GM21786 (cell line): ENCODE measurements around the gene HTR1B.

Source experiments
- ATAC-seq: cut with Tn5 transposase; IDR thresholded peaks from one replicate; pipeline ENCODE4 v1.9.1; 2021; ENCODE audit not compliant: unreplicated experiment

The HTR1B gene

DNA sequence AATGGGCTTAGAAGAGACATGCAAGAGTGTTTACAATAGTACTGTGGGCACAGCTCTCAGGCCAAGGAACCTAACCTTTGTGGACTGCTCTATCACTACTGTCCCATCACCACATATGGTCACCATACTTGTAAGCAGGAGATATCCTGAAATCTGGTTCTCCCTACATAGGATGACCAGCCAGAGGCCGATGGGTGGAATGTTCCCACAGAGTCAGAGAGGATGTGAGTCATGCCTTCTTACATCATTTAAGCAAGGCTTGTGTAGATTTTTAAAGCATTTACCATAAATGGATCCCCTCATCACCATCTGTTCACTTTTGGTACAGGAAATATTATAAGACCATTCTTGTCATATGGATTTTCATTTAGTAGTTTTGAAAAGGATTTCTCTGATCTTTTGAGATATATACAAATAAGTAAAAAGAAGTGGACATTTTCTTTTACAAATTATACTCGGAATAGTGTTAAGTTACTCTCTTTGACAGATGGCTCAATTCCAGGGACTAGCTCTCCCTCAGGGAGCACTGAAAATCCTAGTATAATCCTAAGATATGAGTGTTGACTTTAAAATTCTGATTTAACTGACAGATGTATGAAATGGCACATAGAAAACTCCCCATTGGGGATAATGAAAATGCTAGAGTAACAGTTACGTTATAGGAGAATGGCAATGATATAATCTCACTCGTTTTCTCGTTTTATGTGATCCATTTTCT lies 6.6 kb downstream of the HTR1B start:
- no peak for ATAC-seq

DNA sequence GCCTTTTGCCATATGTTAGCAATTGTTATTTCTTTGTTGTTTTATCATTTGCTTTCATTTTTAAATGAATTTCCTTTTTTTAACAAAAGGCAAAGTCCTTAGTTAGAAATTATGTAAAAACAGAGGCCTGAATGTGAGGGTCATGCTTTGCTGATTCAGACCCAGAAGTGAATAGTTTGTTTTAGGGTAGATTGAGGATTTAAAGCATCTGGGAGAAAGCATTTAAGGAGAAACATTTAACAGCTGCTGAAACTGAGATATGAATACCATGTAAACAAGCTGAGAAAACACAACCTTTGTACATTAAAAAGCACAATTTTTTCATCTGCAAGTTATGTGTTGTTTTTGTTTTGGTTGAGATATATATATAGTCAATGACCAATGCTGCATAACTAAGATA lies 8.0 kb downstream of the HTR1B start:
- no peak for ATAC-seq

DNA sequence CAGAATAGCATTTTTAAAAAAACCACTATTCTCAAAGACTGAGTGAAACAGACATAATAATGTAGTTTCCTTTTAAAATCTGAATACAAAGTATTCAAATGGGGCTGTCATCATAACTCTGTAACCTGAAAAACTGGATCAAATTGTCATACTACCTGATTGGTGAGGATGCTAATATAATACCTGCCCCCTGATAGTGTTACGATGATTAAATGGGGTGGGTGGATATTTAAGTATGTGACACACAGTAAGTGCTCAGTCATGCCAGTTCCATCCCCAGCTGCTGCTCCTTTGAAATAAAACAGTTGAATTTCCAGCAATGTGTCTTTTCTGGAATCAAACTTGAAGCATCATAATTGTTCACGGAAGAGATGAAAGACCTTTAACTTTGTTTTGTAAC lies 8.9 kb downstream of the HTR1B start:
- ATAC-seq = no peak

DNA sequence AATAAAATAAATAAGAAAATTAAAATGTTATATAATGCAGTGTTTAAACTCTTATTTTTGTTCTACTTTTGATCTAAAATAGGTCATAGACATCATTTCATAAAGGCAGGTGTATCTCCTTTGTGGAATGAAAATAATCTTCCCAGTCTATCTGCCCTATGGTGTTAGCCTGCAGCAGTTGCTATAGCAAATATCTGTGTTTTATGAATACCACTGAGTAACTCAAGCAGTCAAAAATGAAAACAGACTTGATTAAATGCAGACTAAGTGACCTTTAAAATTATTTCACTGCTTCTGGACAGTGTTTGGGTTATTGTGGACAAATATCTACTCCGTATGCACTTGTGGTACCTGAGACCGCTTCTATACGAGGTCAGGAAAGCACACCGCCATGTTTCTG lies 11.8 kb downstream of the HTR1B start:
- no peak for ATAC-seq

DNA sequence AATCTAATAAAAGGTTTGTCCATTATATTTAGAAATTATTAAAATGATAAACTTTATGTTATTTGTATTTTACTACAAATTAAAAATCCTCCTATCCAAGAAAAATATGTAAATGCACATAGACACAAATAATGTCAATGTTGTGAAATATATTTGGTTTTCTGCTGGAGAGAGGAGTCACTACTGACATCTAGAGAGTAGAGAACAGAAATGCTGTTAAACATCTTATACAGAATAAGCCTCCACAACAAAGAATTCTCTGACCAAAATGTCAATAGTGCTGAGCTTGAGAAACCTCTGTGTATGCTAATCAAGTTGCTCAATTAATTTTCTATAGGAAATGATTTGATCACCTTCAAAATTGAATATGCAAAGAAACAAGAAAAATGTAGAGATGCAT lies 12.4 kb downstream of the HTR1B start:
- no peak for ATAC-seq

DNA sequence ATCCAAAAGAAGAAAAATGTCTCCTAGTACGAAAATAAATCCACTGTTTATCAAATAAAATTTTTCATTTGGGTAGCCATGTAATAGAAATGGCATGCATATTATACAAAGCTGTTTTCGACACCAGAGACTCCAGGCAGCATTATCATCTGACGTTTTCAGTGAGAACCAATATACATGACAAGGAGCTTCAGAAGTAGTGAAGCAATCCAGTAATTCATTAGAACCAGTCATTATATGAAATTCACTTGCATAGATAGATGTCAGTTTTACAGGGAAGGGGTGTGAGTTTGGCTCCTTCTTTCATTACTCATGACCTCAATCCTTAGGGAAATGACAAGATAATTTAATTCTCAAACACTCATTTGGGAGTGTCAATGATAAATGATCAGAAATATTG lies 14.7 kb downstream of the HTR1B start:
- ATAC-seq = no peak

DNA sequence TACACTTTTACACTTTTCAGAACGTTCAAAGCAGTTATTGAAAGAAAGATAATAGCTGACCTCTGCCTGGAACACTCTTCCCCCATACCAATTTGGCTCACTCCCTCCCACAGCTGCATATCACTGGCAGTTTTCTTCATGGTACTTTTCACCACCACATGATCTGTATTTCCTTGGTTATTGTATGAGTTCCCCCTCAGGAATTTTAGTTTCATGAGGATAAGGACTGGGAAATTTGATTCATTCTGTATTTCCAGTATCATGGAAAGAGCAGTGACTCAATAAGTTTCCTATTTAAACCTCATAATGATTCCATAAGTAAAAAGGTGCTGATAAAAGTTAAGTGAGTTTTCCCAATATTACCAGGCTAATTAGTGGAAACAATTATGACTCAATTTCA lies 16.0 kb downstream of the HTR1B start:
- ATAC-seq = no peak

DNA sequence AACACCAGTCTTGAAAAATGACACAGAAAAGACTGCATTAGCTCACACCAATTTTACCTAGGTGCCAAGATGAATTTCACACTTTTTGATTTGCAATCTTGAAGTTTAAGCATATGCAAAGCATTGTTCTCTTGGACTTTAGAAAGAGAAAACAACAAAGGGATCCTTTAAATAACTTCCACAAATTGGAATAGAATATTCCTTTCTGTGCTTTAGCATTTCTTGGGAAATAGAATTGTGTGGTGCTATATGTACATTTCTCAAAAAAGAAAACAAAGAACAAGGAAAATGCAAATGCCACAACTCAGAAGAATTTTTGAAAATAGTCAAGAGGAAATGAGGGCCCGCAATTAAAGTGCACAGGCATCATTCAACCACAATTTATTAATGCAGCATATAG lies 17.0 kb downstream of the HTR1B start:
- no peak for ATAC-seq

DNA sequence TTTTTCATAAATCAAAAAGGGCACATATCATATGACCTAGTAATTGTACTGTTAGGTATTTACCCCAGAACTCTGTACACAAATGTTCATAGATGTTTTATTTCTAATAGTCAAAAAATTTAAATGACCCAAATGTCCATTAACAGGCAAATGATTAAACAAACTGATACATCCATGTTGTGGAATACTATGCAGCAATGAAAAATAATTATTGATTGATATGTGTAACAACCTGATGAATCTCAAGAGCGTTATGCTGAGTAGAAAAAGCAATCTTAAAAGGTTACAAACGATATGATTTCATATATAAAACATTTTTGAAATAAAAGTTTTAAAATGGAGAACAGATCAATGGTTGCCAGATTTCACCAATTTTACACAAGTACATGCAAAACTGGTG lies 18.1 kb downstream of the HTR1B start:
- ATAC-seq = no peak

DNA sequence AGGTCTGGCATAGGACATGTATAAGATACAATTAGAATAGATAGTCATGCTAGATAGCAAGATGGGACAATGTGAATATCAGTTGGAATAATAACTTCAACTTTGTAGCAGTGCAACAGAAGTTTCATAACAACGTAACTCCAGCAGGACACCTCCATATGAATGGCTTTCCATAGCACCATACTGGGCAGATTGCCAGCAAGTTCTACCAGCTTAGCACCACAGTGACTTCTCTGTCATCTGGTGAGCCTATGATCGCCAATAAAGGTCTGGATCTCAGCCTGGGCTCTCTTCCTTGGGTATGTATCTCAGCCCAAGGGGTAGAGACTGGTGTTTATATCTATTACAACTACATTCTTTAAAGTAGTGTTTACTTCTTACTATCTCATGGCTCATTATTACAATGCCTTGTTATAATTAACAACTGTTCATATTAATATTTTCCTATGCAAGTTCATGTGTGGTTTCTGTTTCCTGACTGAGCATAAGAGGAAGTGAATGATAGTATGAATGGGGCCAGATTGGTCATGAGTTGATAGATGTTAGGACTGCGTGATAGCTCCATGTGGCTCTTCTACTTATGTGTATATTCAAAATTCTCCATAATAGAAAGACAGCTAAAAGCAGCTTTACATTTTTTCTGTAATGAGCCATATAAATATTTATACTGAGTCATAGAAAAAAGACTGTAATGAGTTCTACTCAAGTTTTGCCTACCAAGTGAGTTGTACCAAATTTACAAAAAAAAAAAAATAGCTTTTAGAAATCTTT lies 22.9 kb downstream of the HTR1B start:
- ATAC-seq = no peak

DNA sequence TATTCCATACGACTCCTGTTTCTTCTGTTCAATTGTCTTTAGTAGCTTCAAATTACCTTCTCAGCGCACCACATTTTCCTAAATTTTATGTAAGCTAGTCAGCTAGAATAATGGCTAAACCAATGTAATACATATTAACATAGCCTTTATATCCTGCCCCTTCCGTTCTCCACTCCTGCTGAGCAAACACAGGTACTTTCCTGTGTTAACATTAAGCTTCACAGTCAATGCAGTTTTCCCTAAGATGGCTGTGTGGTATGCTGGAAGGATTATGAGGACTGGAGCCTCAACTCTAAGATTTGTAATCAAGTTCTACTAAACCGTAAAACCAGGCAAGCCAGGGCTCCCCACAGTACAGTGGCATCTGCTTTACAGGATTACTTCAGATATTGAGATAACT lies 29.4 kb downstream of the HTR1B start:
- no peak for ATAC-seq

DNA sequence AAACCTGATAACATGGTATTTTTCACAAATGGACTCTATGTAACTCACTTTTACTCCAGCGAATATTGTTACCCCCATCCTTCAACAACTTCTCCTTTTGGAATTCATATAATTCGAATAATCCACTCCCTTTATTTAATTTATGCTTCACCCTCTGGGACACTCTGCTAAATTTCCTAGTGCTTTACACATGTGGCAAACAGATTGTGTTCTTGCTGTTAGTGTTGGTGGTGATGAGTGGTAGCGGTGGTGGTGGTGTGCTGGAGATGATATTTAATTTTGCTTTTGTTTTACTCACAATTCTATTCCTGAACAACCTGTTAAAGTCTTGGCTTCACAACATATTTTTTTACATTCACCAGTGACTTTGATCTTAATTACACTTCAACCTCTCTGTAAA lies 32.8 kb downstream of the HTR1B start:
- ATAC-seq = no peak

DNA sequence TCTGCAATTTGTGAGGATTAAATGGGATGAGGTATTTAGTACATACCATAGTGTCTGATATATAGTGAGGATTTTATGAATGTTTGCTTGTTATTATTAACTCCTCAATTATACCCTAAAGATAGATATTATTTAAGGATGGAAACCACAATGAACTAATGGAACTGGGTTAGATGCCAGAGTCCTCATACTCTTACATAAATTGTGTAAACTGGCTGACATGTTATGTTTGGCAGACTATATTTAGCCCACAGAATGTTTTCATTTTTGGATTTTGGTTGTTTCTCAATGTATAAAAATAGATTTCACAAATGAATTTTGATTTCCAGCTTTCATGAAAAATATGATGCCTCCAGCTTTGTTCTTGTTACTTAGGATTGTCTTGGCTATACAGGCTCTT lies 37.6 kb downstream of the HTR1B start:
- ATAC-seq = no peak

DNA sequence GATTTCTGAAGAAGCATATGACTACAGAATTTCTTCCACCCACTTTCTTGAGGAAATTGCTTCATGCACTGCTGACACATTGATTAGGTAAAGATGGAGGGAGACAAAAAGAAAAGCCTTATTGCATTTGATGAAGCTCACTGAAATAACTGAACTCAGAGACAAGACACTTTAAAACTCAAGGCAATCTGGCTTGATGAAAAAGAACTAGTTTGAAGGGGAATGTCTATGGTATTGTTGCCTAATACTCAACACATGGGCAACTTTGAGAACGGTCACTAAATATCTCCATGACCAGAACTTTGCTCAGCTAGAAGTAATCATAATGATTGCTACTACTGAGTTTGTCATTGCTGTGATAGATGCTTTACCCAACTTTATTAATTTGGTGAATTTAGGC lies 38.1 kb downstream of the HTR1B start:
- ATAC-seq = no peak

DNA sequence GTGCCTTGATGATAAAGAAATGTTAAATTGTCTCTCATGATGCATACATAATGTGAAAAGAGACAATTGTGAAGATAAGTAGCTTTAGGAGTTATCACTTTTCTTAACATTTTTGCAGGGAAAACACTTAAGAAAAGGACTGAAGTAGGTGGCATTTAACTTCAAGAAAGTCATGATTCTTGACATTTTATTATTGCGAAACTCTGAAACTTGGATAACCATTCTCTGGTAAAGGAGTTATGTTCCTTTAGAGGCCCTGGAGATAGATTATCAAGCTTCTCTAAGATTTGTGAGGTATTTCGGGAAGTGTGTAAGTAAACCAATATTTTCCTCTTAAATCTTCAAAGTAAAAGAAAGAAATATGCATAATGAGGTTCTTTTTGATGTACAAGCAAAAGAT lies 38.5 kb downstream of the HTR1B start:
- no peak for ATAC-seq

DNA sequence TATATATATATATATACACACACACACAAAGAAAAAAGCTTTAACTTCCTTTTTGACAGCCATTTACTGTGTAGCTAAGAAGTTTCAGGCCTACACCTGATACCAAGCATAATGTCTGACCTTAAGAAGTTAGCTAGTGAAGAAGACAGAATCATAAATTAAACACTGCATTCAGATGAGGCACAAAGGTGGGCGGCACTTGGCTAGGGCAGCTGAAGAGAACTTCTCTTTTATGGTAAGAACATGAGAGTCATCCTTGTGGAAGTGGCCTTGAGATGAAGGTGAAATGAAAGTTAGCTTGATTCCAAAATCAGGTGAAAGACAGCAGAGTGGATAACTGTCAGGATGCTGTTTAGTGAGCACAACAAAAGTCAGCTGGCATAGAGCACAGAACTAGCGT lies 46.5 kb downstream of the HTR1B start:
- no peak for ATAC-seq

DNA sequence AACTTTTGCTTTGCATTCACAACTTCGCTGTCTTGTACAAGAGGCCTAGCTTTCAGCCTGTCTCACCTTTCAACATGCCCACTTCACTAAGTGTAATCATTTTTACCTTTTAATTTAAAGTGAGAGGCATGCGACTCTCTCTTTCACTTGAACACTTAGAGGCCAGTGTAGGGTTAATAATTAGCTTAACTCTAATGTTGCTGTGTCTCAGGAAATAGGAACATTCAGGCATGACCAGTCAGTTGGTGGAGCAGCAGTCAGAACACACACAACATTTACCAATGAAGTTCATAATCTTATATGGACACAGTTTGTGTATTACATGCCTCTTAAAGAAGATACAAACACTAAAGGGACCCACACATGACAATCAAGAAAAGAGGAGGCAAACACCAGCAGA lies 47.6 kb downstream of the HTR1B start:
- peak; percentile 82 for ATAC-seq
